Neural cell (in vitro differentiated cells): Measurements from ENCODE around the gene PPP1R12B.
"Not testable (repeated sequence)": the region's sequence is repeated elsewhere in the genome, so short reads cannot be mapped to it uniquely, and the experiment has no call there.

ENCODE experiments used
- EZH2 ChIP-seq: fragments of 200-600, 300-800 bp; shearing (Covaris generic), sonication (generic); IDR thresholded peaks from 2 replicates; pipeline ENCODE4 v1.6.1; 2014; ENCODE audit warnings: antibody characterized with exemption, low read length, borderline replicate concordance, mild to moderate bottlenecking; ENCODE audit not compliant: insufficient read depth, poor library complexity, severe bottlenecking
- MXI1 ChIP-seq: fragments of 450-650 bp; conservative IDR thresholded peaks from 2 replicates; pipeline ENCODE4 v1.6.1; 2014; ENCODE audit warnings: antibody characterized with exemption, mild to moderate bottlenecking; ENCODE audit not compliant: poor library complexity, severe bottlenecking
- POLR2AphosphoS5 ChIP-seq: IDR thresholded peaks from 2 replicates; pipeline ENCODE4 v1.6.1; 2012
- RAD21 ChIP-seq: fragments of 450-650 bp; conservative IDR thresholded peaks from 2 replicates; pipeline ENCODE4 v1.6.1; 2014; ENCODE audit warnings: antibody characterized with exemption, mild to moderate bottlenecking, moderate library complexity
- SMC3 ChIP-seq: fragments of 450-650 bp; conservative IDR thresholded peaks from 2 replicates; pipeline ENCODE4 v1.6.1; 2014; ENCODE audit warnings: antibody characterized with exemption, mild to moderate bottlenecking, moderate library complexity; ENCODE audit not compliant: poor library complexity
- TAF1 ChIP-seq: IDR thresholded peaks from 2 replicates; pipeline ENCODE4 v1.6.1; 2012; ENCODE audit warnings: low read depth
- TF ChIP-seq, protein P1 (sequence below): fragments of 450-650 bp; IDR thresholded peaks from 2 replicates; pipeline ENCODE4 v1.5.1; 2014; ENCODE audit warnings: antibody characterized with exemption, mild to moderate bottlenecking, moderate library complexity; ENCODE audit not compliant: poor library complexity, severe bottlenecking
- TF ChIP-seq, protein P2 (sequence below): IDR thresholded peaks from 2 replicates; pipeline ENCODE4 v1.6.1; 2012; ENCODE audit warnings: borderline replicate concordance

DNA sequence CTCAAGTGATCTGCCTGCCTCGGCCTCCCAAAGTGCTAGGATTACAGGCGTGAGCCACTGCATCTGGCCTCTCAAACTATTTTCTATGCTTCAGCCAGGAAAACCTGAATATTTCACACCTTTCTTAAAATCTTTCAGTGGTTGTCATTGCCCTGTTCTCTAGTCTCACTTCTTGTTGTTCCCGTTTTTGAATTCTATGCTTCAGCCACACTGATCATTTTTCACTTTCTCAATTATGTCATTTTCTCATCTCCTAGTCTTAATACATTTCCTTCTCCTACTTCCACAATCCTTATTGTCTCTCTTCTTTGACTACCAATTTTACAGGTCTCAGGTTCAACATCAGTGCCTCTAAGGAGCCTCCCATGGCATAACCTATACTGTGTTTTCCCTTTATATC, 26.7 kb downstream of the PPP1R12B start:
- not testable (repeated sequence) for TF ChIP-seq EZH2, POLR2AphosphoS5, SMC3, RAD21, TAF1, MXI1
- TF ChIP-seq, protein P1, sequence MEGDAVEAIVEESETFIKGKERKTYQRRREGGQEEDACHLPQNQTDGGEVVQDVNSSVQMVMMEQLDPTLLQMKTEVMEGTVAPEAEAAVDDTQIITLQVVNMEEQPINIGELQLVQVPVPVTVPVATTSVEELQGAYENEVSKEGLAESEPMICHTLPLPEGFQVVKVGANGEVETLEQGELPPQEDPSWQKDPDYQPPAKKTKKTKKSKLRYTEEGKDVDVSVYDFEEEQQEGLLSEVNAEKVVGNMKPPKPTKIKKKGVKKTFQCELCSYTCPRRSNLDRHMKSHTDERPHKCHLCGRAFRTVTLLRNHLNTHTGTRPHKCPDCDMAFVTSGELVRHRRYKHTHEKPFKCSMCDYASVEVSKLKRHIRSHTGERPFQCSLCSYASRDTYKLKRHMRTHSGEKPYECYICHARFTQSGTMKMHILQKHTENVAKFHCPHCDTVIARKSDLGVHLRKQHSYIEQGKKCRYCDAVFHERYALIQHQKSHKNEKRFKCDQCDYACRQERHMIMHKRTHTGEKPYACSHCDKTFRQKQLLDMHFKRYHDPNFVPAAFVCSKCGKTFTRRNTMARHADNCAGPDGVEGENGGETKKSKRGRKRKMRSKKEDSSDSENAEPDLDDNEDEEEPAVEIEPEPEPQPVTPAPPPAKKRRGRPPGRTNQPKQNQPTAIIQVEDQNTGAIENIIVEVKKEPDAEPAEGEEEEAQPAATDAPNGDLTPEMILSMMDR: not testable (repeated sequence)
- TF ChIP-seq, protein P2, sequence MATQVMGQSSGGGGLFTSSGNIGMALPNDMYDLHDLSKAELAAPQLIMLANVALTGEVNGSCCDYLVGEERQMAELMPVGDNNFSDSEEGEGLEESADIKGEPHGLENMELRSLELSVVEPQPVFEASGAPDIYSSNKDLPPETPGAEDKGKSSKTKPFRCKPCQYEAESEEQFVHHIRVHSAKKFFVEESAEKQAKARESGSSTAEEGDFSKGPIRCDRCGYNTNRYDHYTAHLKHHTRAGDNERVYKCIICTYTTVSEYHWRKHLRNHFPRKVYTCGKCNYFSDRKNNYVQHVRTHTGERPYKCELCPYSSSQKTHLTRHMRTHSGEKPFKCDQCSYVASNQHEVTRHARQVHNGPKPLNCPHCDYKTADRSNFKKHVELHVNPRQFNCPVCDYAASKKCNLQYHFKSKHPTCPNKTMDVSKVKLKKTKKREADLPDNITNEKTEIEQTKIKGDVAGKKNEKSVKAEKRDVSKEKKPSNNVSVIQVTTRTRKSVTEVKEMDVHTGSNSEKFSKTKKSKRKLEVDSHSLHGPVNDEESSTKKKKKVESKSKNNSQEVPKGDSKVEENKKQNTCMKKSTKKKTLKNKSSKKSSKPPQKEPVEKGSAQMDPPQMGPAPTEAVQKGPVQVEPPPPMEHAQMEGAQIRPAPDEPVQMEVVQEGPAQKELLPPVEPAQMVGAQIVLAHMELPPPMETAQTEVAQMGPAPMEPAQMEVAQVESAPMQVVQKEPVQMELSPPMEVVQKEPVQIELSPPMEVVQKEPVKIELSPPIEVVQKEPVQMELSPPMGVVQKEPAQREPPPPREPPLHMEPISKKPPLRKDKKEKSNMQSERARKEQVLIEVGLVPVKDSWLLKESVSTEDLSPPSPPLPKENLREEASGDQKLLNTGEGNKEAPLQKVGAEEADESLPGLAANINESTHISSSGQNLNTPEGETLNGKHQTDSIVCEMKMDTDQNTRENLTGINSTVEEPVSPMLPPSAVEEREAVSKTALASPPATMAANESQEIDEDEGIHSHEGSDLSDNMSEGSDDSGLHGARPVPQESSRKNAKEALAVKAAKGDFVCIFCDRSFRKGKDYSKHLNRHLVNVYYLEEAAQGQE: not testable (repeated sequence)
